Heart left ventricle (tissue), 16 donors: Measurements from ENCODE around the gene KRTAP10-1. TPM values are rescaled to one million over a fixed set of nuclear protein-coding genes. Genes with fewer than 3 reads are reported as not detected.

Source experiments
- ATAC-seq, 4 donors: fragments of 200-7000 bp; cut with Tn5 transposase; one replicate each; pipeline ENCODE4 v1.9.1; 2020 to 2022; ENCODE audit warnings: moderate library complexity in 4 of 4, mild to moderate bottlenecking in 3 of 4, moderate number of reproducible peaks in 1 of 4
- DNase-seq, 5 donors: peaks; one replicate each; pipeline ENCODE4 v3.0.0-alpha.2; 2020
- H3K27ac ChIP-seq, 12 donors: fragments of 200-600 bp; sonication (generic) in 4 of 12; one replicate each; pipeline versions ENCODE4 v1.5.0 to v1.8.0; 2016 to 2022; ENCODE audit warnings: mild to moderate bottlenecking in 2 of 12
- H3K27me3 ChIP-seq, 9 donors: fragments of 200-600 bp; sonication (generic) in 2 of 9; one replicate each; pipeline versions ENCODE4 v1.5.1 to v1.8.0; 2016 to 2022; ENCODE audit warnings: mild to moderate bottlenecking in 3 of 9
- H3K36me3 ChIP-seq, 9 donors: fragments of 200-600 bp; sonication (generic) in 2 of 9; one replicate each; pipeline versions ENCODE4 v1.5.0 to v1.8.0; 2018 to 2022; ENCODE audit warnings: mild to moderate bottlenecking in 2 of 9
- H3K4me1 ChIP-seq, 12 donors: fragments of 200-600 bp; sonication (generic) in 4 of 12; one replicate each; pipeline versions ENCODE4 v1.5.0 to v1.8.0; 2016 to 2022; ENCODE audit warnings: mild to moderate bottlenecking in 3 of 12
- H3K4me3 ChIP-seq, 12 donors: fragments of 200-600 bp; sonication (generic) in 4 of 12; one replicate each; pipeline versions ENCODE4 v1.5.0 to v1.8.0; 2017 to 2022; ENCODE audit warnings: mild to moderate bottlenecking in 9 of 12, moderate library complexity in 4 of 12
- H3K9me3 ChIP-seq, 12 donors: fragments of 200-600 bp; sonication (generic) in 4 of 12; one replicate each; pipeline versions ENCODE4 v1.5.0 to v1.8.0; 2016 to 2022; ENCODE audit warnings: mild to moderate bottlenecking in 1 of 12
- CTCF ChIP-seq, 12 donors: fragments of 200-600 bp; sonication (generic) in 4 of 12; IDR thresholded peaks; one replicate each; pipeline versions ENCODE4 v1.5.0 to v1.8.0; 2018 to 2022; ENCODE audit warnings: antibody characterized with exemption in 12 of 12, mild to moderate bottlenecking in 5 of 12
- POLR2A ChIP-seq, 2 donors: fragments of 450-650 bp; IDR thresholded peaks; one replicate each; pipeline ENCODE4 v1.6.1; 2017; ENCODE audit warnings: antibody characterized with exemption in 2 of 2, mild to moderate bottlenecking in 2 of 2, moderate library complexity in 2 of 2
- WGBS, 4 donors: extraction: QIAGEN DNeasy Blood & Tissue Kit in 2 of 4; methylation state at CpG; one replicate each; pipeline versions ENCODE4 v1.1.5 to v1.1.7; 2013 to 2018; 5-methylcytosine and 5-hydroxymethylcytosine counted together
- intact Hi-C, 10 donors: fragments of 100-400 bp; cut with DNase I; formaldehyde crosslinking; loops; one replicate each; pipeline versions ENCODE4 v1.11.1 to v1.14.2; 2022
- polyA plus RNA-seq, 2 donors: library from polyadenylated mRNA; stranded (reverse); fragments of 200-250 nt; gene quantifications; one replicate each; pipeline ENCODE4 v1.2.3, GENCODE V29; 2013
- total RNA-seq, 9 donors: library from RNA; depleted of rRNA in 2 of 9; stranded (reverse); fragments of >200 nt in 2 of 9; fragmentation: NEBNext Ultra II Directional in 3 of 9; extraction: Animal tissue kit (Norgen Biotek cat#: 25700) in 3 of 9; gene quantifications; one replicate each; pipeline versions ENCODE4 v1.1.0 to v1.2.4, GENCODE V29; 2016 to 2023
- donor health status: ischemic (EF 13 %, LVEDD 7.1; RV severe dilation, severe dysfunction).
- donor health status: healthy with polysubstance abuse.
- donor health status: DM: no; HTN: yes; CAD: no.
- donor health status: DM: no; HTN: no; CAD: no.
- donor health status: ischemic (EF 25% LVEDD 6.9; RV normal size, moderate dysfunction).
- donor health status: ischemic (EF 25% LVEDD 5.7; RV mildly dilated, moderate dysfunction).
- donor health status: healthy.
- donor health status: DM: yes; HTN: yes; CAD: no.
- donor health status: ischemic (EF 35%, LVEDD 5.7; RV mildly dilated, moderate dysfunction).
- donor health status: nonischemic (EF 11% LVEDD 7.7; RV severe dilation, severe dysfunction).
- donor health status: DM: yes; HTN: yes; CAD: no.
- donor health status: PGD.
- donor health status: ischemic (EF 29% LVEDD 5.4; RV normal size, mild dysfunction).
- donor health status: nonischemic (EF 23%, LVEDD 6.1; RV moderate dilation, normal function).

The KRTAP10-1 gene
- total and polyA plus RNA-seq, 11 donors = not detected

- no peaks in the 10 kb centered on the region for H3K36me3 ChIP-seq
- TF ChIP-seq CTCF (IDR thresholded peaks at IDR 0.05) (no peak), POLR2A (IDR thresholded peaks at IDR 0.05) (no peak)
- H3K27me3 ChIP-seq = peaks cover 0 to 13% (median 0%) of the 10 kb centered on the region in 9 donors
- intact Hi-C loops = no loop called here
- 87 to 91% (median 90%) methylated on average over 32 to 37 of the region's 37 CpGs for WGBS, 4 donors
- no peak overlapping the region for H3K27ac ChIP-seq
- H3K4me3 ChIP-seq = no peak overlapping the region
- no peaks in the 10 kb centered on the region for H3K9me3 ChIP-seq
- H3K4me1 ChIP-seq = no peaks in the 10 kb centered on the region
- DNase-seq (peak in 2 of 5 donors; percentile 13 to 23), ATAC-seq (no peak)
Observed at GRCh38 chr21:44533121-44533890, 6.7 kb downstream of the KRTAP10-1 start.

GRCh38 chr21:44532712-44533111 is 7.3 kb downstream of the KRTAP10-1 start:
- Histone ChIP-seq H3K4me1 (no peaks in the 10 kb centered on the region), H3K36me3 (no peaks in the 10 kb centered on the region), H3K4me3 (no peak overlapping the region), H3K27ac (no peak overlapping the region), H3K27me3 (peaks cover 0 to 13% (median 0%) of the 10 kb centered on the region in 9 donors), H3K9me3 (no peaks in the 10 kb centered on the region)
- intact Hi-C loops = no loop called here
- TF ChIP-seq CTCF (IDR thresholded peaks at IDR 0.05) (no peak), POLR2A (IDR thresholded peaks at IDR 0.05) (no peak)
- ATAC-seq (no peak), DNase-seq (peak in 1 of 5 donors; percentile 25)
- WGBS, 4 donors = 84 to 90% (median 87%) methylated on average over 16 of the region's 16 CpGs

GRCh38 chr21:44531606-44532564 is 8.1 kb downstream of the KRTAP10-1 start:
- H3K27me3 ChIP-seq = peaks cover 0 to 13% (median 0%) of the 10 kb centered on the region in 9 donors
- ATAC-seq = no peak
- peak in 3 of 5 donors; percentile 15 to 38 (median 17) for DNase-seq
- H3K9me3 ChIP-seq = no peaks in the 10 kb centered on the region
- no peak overlapping the region for H3K4me3 ChIP-seq
- no peaks in the 10 kb centered on the region for H3K4me1 ChIP-seq
- WGBS, 4 donors = 76 to 82% (median 79%) methylated on average over 16 to 30 of the region's 30 CpGs
- no peaks in the 10 kb centered on the region for H3K36me3 ChIP-seq
- no peak for TF ChIP-seq CTCF (IDR thresholded peaks at IDR 0.05)
- no peak for TF ChIP-seq POLR2A (IDR thresholded peaks at IDR 0.05)
- intact Hi-C loops = no loop called here
- no peak overlapping the region for H3K27ac ChIP-seq
